Thyroid gland (tissue), 4 donors: ENCODE results near the gene CD22.

Experiments
- POLR2A ChIP-seq, 2 donors: fragments of 450-650 bp; IDR thresholded peaks; one replicate each; pipeline ENCODE4 v1.6.1; 2017; ENCODE audit warnings: antibody characterized with exemption in 2 of 2, mild to moderate bottlenecking in 2 of 2, moderate library complexity in 1 of 2
- TF ChIP-seq, protein P1 (sequence below), 6 experiments: fragments of 200-600 bp in 3 of 6; fragments of 450-650 bp in 3 of 6; sonication (generic) in 3 of 6; IDR thresholded peaks; one replicate each; pipeline ENCODE4 v1.5.1; 2016 to 2019; ENCODE audit warnings: antibody characterized with exemption in 6 of 6, mild to moderate bottlenecking in 2 of 6, inconsistent platforms in 1 of 6, moderate library complexity in 1 of 6

DNA sequence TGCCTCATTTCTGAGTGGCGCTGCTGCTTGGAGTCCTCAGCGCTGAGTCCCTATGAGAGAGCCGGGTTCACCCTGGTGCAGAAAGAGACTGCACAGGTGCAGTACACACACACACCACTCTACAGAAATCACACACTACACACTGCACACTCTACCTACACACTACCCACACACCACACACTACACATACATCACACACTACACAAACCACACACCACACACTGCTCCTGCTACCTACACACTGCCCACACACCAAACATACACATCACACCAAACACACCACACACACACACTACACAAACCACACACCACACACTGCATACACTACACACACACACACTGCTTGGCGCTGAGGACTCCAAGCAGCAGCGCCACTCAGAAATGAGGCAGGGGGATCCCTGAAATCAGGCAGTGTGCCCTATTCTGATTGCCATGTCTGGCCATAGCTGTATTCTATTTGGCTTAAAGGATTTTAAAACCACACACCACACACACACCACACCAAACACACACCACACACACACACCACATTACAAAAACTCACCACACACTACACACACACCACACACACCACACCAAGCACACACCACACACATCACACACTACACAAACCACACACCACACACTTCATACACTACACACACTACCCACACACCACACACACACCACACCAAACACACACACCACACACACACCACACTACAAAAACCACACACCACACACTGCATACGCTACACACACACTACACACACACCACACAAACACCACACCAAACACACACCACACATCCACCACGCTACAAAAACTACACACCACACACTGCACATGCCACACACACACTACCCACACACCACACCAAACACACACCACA, 32.1 kb upstream of the CD22 start:
- TF ChIP-seq, protein P1, sequence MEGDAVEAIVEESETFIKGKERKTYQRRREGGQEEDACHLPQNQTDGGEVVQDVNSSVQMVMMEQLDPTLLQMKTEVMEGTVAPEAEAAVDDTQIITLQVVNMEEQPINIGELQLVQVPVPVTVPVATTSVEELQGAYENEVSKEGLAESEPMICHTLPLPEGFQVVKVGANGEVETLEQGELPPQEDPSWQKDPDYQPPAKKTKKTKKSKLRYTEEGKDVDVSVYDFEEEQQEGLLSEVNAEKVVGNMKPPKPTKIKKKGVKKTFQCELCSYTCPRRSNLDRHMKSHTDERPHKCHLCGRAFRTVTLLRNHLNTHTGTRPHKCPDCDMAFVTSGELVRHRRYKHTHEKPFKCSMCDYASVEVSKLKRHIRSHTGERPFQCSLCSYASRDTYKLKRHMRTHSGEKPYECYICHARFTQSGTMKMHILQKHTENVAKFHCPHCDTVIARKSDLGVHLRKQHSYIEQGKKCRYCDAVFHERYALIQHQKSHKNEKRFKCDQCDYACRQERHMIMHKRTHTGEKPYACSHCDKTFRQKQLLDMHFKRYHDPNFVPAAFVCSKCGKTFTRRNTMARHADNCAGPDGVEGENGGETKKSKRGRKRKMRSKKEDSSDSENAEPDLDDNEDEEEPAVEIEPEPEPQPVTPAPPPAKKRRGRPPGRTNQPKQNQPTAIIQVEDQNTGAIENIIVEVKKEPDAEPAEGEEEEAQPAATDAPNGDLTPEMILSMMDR (IDR thresholded peaks at IDR 0.05), result no peak
- no peak for TF ChIP-seq POLR2A (IDR thresholded peaks at IDR 0.05)
